Choroid plexus epithelial cell (primary cell): ENCODE data around the gene PCLAF.

ENCODE experiments used
- DNase-seq: peaks from one replicate; pipeline ENCODE4 v3.0.0-alpha.2; 2010; ENCODE audit warnings: low read depth
- H3K4me3 ChIP-seq: 2 replicates; pipeline ENCODE4 v1.5.1; 2011; ENCODE audit warnings: low read depth, mild to moderate bottlenecking, control low read depth, low read length, moderate library complexity
- CTCF ChIP-seq: conservative IDR thresholded peaks from 2 replicates; pipeline ENCODE4 v1.5.1; 2011; ENCODE audit warnings: low read depth, mild to moderate bottlenecking, control low read depth, inconsistent platforms, low read length, moderate library complexity

Gene PCLAF

DNA sequence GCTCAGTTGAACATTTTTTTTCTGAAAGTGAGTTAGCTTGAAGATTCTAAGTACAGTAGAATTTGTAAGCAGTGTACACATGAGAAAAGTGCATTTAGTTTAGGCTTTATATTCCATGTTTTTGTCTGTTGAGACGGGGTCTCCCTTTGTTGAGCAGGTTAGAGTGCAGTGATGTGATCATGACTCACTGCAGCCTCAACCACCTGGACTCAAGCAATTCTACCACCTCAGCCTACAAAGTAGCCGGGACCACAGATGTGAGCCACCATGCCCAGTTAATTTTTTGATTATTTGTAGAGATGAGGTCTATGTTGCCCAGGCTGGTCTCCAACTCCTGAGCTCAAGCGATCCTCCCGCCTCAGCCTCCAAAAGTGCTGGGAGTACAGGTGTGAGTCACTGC lies 20.0 kb downstream of the PCLAF start:
- H3K4me3 ChIP-seq, result no peak overlapping the region
- DNase-seq, result no peak

GRCh38 chr15:64356710-64357040 lies 24.6 kb downstream of the PCLAF start:
- no peak for DNase-seq
- H3K4me3 ChIP-seq, result peak overlapping the region; percentile 91
- TF ChIP-seq CTCF, result no peak

More for the DNA sequence above, 20.0 kb downstream of the PCLAF start:
- TF ChIP-seq CTCF, result no peak

DNA sequence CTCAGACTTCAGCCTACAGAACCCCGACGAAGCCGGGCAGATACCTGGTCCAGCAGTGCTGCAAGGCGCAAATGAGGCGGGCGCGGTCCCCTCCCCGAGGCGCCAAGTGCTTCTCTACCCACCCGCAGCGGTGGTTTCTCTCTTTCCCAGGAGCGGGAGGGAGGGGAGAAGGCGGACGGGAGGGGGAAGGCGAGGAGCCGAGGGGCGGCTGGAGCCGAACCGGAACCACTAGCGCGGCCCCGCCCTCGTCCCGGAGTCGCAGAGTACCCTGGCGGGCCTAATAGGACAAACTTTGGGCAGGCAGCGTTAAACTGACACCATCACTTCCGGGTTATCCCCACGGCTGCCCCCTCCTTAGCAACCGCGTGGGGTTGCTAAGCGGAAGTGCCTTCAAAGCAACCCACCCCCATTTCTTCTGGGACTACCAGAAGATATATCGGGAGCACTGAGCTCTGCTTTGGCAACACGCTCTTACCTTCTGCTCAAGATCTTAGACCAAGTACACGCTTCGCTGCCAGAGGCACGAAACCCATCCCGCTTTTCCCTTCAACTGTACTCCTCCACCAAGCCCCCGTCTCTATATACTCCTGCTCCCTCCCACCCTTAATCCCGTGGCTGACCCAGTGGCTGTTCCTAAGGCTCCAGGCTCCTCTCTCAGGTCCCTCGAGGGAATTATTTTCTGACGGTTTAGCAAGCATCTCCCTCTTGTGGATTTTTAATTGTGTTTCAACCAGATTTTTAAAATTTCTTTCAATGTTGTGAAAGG lies 25.1 kb downstream of the PCLAF start, which contains the start of gene CSNK1G1:
CSNK1G1 (minus strand) TSS at position 230 of the 766 bp plus-strand sequence. CDS start 55,674 bp downstream, outside the sequence.
- H3K4me3 ChIP-seq, result peak within 1 kb of the TSS; percentile 91
- DNase-seq, result peak; percentile 99
- TF ChIP-seq CTCF, result peak; percentile 66

DNA sequence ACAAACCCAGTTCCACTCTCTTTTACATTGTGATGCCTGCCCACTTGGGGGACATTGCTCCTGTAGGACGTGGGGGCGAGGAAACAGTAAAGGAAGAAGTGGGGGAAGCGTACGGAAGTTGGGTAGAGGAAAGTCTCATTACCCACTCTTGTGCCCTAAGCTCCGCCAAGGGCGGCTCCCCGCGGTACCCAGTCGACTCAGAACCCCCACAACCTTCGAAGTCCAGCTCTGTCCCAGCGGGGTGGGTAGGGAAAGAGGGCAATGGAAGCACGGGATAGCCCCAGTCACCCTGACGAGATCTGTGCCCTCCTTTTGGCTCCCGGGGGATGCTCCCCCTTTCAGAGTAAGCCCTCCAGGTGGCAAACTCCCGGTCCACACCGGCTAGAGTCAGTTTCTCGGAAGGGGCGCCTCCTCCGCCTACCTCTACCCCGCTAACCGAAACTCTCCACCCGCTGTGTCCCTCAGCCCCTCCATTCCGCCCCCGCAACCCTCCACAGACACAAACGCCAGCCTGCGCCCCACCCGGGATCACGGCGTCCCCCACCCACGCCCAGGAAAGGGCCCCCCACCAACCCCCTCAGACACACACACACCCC lies 25.8 kb downstream of the PCLAF start:
- no peak for DNase-seq
- peak overlapping the region; percentile 91 for H3K4me3 ChIP-seq
- no peak for TF ChIP-seq CTCF

DNA sequence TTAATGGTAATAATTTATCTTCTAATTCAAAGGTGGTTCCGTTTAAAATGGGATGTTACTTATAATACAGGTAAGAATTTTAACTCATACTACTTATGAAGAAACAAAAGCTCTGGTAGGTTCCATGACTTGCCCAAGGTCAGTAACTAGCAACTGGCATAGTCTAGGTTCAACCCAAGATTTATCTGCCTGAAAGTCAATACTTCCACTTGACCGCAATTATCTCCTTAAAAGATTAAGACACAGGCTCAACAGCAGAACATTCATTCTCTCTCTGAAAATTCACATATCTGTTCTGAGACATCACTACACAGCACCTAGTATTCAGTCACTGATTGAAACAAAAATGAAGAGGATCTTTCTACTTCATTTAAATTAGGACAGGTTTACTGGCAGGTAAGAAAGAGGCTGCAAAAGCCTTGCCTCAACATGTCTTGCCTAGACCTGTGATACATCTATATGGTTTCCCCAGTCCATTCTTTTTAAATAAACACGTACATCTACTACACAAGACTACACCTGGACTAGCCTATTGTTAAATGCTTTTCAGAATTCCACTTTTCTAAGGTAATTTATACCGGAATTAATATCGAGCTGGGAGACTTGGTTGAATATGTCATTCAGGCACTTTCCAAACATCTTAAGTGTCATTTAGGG lies 26.4 kb downstream of the PCLAF start:
- H3K4me3 ChIP-seq, result peak overlapping the region; percentile 91
- TF ChIP-seq CTCF, result no peak
- DNase-seq, result no peak

DNA sequence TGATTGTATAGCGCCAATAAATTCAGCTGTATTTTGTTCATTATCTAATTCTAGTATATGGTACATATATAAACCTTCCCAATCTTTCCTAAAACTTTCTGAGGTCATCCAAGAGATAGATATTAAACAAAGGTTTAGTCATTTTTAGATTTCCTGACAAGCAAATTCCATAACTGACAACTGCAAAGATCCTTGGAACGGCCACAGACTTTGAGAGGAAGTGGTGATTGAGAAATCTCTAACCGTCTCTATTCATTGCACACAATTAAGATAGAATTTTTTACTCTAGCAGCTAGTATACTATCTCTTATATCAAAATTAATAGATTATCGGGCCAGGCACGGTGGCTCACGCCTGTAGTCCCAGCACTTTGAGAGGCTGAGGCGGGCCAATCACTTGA lies 30.0 kb downstream of the PCLAF start:
- no peak for TF ChIP-seq CTCF
- H3K4me3 ChIP-seq, result no peak overlapping the region
- DNase-seq, result no peak
